ENCODE measurements around the gene LRRFIP2. TPM values are rescaled to one million over a fixed set of nuclear protein-coding genes. Genes with fewer than 3 reads are reported as not detected.

The LRRFIP2 gene
- total RNA-seq, 2 donors from 2014 or later, result 32.6 to 34.6 TPM

DNA sequence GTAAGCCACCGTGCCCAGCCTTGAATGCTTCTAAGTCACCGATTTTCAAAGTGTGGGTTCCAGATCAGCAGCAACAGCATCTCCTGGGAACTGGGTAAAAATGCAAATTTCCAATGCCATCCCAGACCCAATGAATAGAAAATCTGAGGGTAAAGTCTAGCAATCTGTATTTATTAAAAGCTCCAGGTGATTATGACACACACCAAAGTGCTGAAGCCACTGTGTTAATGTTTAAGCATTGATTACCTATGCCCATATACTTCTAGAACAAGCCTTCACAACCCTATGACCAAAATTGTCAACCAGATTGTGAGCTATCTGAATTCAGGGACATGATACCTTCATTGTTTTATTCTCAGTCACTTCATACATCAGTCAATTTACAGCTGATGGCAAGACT, 86.5 kb downstream of the LRRFIP2 start:
- Histone ChIP-seq H3K4me1 (ENCODE audit: control insufficient read depth, insufficient read depth, low read length) (no peaks in the 10 kb centered on the region), H3K4me3 (ENCODE audit: low read length) (no peak overlapping the region), H3K27me3 (ENCODE audit: control insufficient read depth, insufficient read depth, low read length, poor library complexity, severe bottlenecking) (no peaks in the 10 kb centered on the region), H3K36me3 (ENCODE audit: control insufficient read depth, insufficient read depth, low read length) (peaks cover 46% of the 10 kb centered on the region), H3K9me3 (ENCODE audit: control insufficient read depth, low read length) (no peaks in the 10 kb centered on the region), H3K9ac (ENCODE audit: extremely low read depth, low read length, poor library complexity, severe bottlenecking) (no peak overlapping the region), H3K27ac (ENCODE audit: low read depth, low read length) (no peak overlapping the region)
- H3K4me3 Mint-ChIP-seq, result no peak overlapping the region
- no peaks in the 10 kb centered on the region for H3K27me3 Mint-ChIP-seq (ENCODE audit: insufficient read depth)
- H3K27ac Mint-ChIP-seq, result no peak overlapping the region
- peaks cover 19% of the 10 kb centered on the region for H3K36me3 Mint-ChIP-seq (ENCODE audit: low read depth)
- no peaks in the 10 kb centered on the region for H3K9me3 Mint-ChIP-seq
- 94 to 100% methylated on average over 2 of the region's 2 CpGs for WGBS, 2 experiments (ENCODE audit: insufficient coverage in 1 of 2, insufficient read length in 1 of 2)
- TF ChIP-seq, protein P1, sequence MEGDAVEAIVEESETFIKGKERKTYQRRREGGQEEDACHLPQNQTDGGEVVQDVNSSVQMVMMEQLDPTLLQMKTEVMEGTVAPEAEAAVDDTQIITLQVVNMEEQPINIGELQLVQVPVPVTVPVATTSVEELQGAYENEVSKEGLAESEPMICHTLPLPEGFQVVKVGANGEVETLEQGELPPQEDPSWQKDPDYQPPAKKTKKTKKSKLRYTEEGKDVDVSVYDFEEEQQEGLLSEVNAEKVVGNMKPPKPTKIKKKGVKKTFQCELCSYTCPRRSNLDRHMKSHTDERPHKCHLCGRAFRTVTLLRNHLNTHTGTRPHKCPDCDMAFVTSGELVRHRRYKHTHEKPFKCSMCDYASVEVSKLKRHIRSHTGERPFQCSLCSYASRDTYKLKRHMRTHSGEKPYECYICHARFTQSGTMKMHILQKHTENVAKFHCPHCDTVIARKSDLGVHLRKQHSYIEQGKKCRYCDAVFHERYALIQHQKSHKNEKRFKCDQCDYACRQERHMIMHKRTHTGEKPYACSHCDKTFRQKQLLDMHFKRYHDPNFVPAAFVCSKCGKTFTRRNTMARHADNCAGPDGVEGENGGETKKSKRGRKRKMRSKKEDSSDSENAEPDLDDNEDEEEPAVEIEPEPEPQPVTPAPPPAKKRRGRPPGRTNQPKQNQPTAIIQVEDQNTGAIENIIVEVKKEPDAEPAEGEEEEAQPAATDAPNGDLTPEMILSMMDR (conservative IDR thresholded peaks at IDR 0.05), result no peak
- DNase-seq, result no peak
- no peaks in the 10 kb centered on the region for H3K4me1 Mint-ChIP-seq

DNA sequence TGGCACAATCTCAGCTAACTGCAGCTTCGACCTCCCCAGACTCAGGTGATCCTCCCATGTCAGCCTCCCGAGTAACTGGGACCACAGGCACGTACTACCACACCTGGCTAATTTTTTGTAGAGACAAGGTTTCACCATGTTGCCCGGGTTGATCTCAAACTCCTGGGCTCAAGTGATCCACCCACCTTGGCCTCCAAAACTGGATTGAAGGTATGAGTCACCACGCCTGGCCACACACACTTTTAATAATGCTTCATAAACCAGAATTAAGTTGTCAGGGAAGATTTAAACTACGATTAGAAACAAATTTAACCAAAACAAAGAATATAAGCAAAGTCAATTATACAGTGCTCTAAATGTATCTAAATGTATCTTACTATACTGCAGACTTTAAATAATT, 87.5 kb downstream of the LRRFIP2 start:
- no peak overlapping the region for H3K4me3 ChIP-seq (ENCODE audit: low read length)
- no peak for DNase-seq
- H3K9me3 Mint-ChIP-seq, result no peaks in the 10 kb centered on the region
- no peak overlapping the region for H3K27ac ChIP-seq (ENCODE audit: low read depth, low read length)
- no peaks in the 10 kb centered on the region for H3K4me1 Mint-ChIP-seq
- H3K9ac ChIP-seq (ENCODE audit: extremely low read depth, low read length, poor library complexity, severe bottlenecking), result no peak overlapping the region
- H3K27me3 Mint-ChIP-seq (ENCODE audit: insufficient read depth), result no peaks in the 10 kb centered on the region
- peaks cover 49% of the 10 kb centered on the region for H3K36me3 ChIP-seq (ENCODE audit: control insufficient read depth, insufficient read depth, low read length)
- H3K36me3 Mint-ChIP-seq (ENCODE audit: low read depth), result peaks cover 17% of the 10 kb centered on the region
- no peaks in the 10 kb centered on the region for H3K4me1 ChIP-seq (ENCODE audit: control insufficient read depth, insufficient read depth, low read length)
- no peaks in the 10 kb centered on the region for H3K9me3 ChIP-seq (ENCODE audit: control insufficient read depth, low read length)
- no peak overlapping the region for H3K27ac Mint-ChIP-seq
- TF ChIP-seq, protein P1 (conservative IDR thresholded peaks at IDR 0.05), result no peak
- 87 to 96% methylated on average over 4 to 6 of the region's 6 CpGs for WGBS, 2 experiments (ENCODE audit: insufficient coverage in 1 of 2, insufficient read length in 1 of 2)
- no peaks in the 10 kb centered on the region for H3K27me3 ChIP-seq (ENCODE audit: control insufficient read depth, insufficient read depth, low read length, poor library complexity, severe bottlenecking)
- no peak overlapping the region for H3K4me3 Mint-ChIP-seq

DNA sequence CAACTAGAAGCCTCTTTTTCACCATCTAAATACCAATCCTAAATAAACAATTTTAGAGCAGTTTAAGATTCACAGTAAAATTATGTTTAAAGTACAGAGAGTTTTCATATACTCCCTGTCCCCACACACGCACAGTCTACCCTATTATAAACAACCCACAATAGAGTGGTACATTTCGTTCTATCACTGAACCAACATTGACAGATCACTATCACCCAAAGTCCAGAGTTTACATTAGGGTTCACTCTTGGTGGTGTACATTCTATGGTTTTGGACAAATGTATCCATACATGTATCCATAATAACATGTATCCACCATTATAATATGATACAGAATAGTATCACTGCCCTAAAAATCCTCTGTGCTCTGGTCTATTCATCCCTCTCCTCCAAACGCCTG, 92.1 kb downstream of the LRRFIP2 start:
- H3K27ac Mint-ChIP-seq, result no peak overlapping the region
- H3K4me3 Mint-ChIP-seq, result no peak overlapping the region
- H3K9me3 Mint-ChIP-seq, result no peaks in the 10 kb centered on the region
- Histone ChIP-seq H3K4me3 (ENCODE audit: low read length) (no peak overlapping the region), H3K27ac (ENCODE audit: low read depth, low read length) (no peak overlapping the region), H3K9ac (ENCODE audit: extremely low read depth, low read length, poor library complexity, severe bottlenecking) (no peak overlapping the region), H3K27me3 (ENCODE audit: control insufficient read depth, insufficient read depth, low read length, poor library complexity, severe bottlenecking) (no peaks in the 10 kb centered on the region), H3K9me3 (ENCODE audit: control insufficient read depth, low read length) (no peaks in the 10 kb centered on the region), H3K36me3 (ENCODE audit: control insufficient read depth, insufficient read depth, low read length) (peaks cover 50% of the 10 kb centered on the region), H3K4me1 (ENCODE audit: control insufficient read depth, insufficient read depth, low read length) (no peaks in the 10 kb centered on the region)
- no peaks in the 10 kb centered on the region for H3K27me3 Mint-ChIP-seq (ENCODE audit: insufficient read depth)
- H3K4me1 Mint-ChIP-seq, result no peaks in the 10 kb centered on the region
- 86 to 93% methylated on average over 3 of the region's 3 CpGs for WGBS, 2 experiments (ENCODE audit: insufficient coverage in 1 of 2, insufficient read length in 1 of 2)
- TF ChIP-seq, protein P1 (conservative IDR thresholded peaks at IDR 0.05), result no peak
- no peak for DNase-seq
- H3K36me3 Mint-ChIP-seq (ENCODE audit: low read depth), result peaks cover 15% of the 10 kb centered on the region

Measured in endodermal cell (in vitro differentiated cells).